HG02759 (cell line): ENCODE results near the gene RXYLT1.
A peak's percentile ranks its signal among the peaks of the same experiment; 100 is the strongest.
"Not testable (repeated sequence)": the region's sequence is repeated elsewhere in the genome, so short reads cannot be mapped to it uniquely, and the experiment has no call there.

Source experiments
- ATAC-seq: cut with Tn5 transposase; IDR thresholded peaks from one replicate; pipeline ENCODE4 v1.9.1; 2021; ENCODE audit warnings: mild to moderate bottlenecking, moderate library complexity; ENCODE audit not compliant: unreplicated experiment

Gene RXYLT1, protein sequence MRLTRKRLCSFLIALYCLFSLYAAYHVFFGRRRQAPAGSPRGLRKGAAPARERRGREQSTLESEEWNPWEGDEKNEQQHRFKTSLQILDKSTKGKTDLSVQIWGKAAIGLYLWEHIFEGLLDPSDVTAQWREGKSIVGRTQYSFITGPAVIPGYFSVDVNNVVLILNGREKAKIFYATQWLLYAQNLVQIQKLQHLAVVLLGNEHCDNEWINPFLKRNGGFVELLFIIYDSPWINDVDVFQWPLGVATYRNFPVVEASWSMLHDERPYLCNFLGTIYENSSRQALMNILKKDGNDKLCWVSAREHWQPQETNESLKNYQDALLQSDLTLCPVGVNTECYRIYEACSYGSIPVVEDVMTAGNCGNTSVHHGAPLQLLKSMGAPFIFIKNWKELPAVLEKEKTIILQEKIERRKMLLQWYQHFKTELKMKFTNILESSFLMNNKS

DNA sequence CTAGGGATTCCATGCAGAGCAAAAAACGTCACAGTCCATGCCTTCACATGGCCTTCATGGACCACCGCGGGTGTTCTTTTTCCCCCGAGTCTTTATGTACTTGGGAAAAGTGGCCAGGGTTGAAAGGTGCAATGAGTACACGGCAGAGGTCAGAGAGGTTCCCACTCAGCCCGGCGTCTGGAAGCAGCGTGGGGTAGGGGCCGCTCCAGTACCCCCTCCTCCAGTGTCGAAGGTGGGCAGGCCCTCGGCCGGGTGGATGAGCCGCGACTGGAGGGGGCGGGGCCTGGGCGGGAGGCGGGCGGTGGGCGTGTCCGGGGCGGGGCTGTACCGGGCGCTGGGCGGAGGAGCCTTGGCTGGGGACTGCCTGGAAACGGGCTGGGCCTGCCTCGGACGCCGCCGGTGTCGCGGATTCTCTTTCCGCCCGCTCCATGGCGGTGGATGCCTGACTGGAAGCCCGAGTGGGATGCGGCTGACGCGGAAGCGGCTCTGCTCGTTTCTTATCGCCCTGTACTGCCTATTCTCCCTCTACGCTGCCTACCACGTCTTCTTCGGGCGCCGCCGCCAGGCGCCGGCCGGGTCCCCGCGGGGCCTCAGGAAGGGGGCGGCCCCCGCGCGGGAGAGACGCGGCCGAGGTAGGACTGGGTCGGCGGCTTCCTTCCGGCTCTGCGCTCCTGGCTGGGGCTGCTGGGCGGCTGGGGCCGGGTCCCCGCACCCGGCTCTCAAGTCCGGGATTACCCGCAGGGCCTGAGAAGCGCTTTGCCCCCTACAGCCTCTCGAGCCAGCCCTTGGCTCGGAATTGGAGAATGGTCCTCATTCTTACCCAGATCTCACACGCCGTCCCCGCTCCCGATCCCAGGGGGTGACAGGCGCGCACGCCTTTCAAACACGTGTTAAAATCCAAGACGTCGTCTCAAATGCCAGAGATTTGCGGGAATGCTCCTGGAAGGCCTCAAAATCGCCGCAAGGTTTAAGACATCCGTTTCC is at the start of gene RXYLT1:
TSS of gene RXYLT1 (plus strand) at position 412 of the 984 bp plus-strand sequence. CDS start at position 464, 52 bp downstream.
- peak; percentile 97 for ATAC-seq

DNA sequence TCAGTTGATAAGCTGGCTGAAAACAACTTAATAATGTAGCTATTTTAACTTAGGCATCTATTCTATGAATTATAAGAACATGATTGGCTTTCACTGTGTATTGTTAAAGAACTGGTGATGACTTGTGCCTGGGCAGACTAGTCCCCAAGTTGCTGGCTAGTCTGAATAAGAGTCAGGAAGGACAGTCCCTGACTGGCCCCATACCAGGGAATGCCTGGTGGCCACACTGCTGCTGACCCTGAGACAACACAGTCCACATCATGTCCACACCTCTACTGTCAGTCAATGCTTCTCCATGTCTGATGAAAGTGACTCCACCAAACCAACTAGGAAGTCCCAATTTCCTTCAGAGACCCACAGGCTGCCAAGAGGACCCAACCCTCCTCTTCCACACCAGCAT is 46.9 kb upstream of the RXYLT1 start:
- not testable (repeated sequence) for ATAC-seq

DNA sequence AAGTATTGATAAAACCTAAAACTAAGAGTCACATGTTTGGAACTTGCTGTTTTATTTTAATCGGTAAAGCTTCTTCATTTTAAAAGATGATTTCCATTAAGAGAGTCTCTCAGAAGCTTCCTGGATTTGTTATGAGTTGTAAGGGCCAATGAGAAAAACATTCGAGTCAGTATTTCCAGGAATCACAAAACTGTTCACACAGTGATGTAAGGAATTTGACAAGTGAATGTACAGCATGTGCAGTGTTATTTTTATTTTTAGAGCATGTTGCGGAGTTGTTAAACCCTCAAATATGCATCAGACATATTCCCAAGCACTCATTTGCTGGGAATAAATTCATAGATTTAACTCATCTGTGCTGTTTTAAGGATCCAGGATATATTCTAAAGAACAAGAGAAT is 46.1 kb upstream of the RXYLT1 start:
- not testable (repeated sequence) for ATAC-seq

DNA sequence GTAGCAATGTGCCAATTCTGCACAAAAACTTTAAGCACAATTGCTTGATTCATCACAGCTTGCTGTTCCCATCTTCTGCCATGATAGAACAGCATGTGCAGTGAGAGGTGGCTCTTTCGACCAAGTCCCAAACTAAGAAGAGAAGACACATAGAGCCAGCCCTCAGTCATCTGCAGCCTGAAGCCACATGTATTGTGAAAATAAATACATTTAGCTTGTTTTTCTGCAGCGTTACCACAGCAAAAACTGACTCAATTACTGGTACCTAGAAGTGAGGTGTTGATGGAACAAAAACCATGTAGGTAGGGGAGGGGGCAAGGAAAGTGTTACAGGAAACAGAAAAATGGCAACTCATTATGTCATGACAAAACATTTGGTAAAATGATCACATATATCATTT is 39.2 kb upstream of the RXYLT1 start:
- ATAC-seq, result not testable (repeated sequence)

DNA sequence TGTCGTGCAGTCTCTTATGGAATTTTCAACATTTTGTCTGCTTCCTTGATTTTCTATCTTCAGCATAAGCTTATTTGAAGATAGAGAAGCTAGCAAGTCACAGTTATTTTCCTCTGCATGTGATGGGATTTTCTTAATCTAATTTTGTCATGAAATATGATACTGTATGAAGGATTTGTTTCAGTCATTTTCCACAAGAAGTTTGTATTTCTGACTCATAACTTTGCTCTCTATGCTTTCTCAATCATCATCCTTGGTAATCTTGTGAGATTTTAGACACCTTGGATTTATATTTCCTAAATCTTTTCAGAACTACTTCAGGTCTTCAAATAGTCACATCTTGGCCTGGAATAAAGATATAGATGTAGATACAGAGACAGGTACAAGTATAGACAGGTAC is 38.3 kb upstream of the RXYLT1 start:
- ATAC-seq, result not testable (repeated sequence)

DNA sequence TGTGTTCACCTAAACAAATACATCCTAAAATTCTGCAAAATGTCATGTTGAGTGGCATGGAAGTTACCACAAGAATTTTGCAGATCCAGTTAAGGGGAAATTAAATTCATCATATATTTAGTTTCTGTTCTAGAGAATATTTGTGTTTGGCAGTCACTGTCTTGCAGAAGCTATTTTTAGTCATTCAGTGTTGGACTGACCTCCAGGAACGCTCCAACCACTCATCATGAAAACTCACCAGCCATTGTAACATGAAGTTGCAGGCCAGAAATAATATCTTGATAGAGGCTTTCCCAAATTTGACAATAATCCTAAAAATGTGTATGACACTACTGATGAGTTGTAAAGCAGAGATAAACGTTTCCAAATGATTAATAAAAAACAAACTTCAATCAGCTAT is 35.6 kb upstream of the RXYLT1 start:
- ATAC-seq, result not testable (repeated sequence)

DNA sequence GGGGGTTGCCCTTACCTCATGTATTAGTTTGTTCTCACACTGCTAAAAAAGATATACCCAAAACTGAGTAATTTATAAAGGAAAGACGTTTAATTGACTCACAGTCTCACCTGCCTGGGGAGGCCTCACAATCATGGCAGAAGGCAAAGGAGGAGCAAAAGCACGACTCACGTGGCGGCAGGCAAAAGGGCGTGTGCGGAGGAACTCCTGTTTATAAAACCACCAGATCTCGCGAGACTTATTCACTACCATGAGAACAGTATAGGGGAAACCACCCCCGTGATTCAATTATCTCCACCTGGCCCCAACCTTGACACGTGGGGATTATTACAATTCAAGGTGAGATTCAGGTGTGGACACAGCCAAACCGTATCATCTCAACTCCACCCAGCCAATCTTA is 33.2 kb upstream of the RXYLT1 start:
- not testable (repeated sequence) for ATAC-seq

DNA sequence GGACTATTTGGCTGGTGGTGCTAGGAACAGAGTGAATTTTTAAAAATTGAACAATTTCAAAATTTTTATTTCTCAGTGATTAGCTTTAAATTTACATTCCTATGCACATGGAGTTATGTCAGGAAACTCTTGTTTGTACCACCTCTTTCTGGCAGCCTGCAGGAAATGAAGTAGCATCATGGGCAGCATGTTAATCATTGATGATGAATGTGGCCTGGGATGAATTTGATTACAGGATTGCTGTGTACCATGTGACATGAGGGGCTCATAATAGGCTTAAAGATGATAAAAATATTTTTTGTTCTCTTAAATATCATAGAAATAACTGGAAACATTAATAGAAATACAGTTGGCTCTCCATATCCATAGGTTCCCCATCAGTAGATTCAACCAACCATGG is 32.6 kb upstream of the RXYLT1 start:
- ATAC-seq, result not testable (repeated sequence)

DNA sequence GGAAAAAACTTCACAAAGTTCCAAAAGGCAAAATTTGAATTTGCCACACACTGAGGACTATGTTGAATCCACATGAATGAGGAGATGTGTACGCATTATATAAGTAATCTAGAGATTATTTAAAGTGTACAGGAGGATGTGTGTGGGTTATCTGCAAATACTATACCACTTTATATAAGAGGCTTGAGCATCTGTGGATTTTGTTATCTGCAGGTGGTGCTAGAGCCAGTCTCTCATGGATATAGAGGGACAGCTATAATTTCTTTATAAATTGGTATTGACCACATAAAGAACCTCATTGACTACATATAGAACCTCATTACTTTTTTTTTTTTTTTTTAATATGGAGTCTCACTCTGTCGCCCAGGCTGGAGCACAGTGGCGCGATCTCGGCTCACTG is 32.2 kb upstream of the RXYLT1 start:
- ATAC-seq, result no peak

DNA sequence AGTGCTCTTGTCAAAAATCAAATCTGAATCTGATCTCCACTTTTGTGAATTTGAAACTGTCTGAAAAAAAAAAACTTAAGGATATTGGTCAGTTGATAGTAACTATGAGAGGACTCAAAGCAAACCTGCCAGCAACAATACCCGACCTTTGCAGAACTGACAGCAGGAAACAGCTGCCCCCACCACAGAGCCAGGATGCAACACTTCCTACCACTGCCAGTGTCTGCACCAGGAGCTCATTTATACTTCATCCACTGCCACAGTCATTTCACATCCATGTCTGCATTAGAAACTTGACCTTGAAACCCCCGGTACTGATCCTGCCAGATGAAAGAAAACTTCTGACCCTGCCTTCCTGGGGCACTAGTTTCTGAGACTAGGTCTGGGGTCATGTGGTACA is 27.4 kb upstream of the RXYLT1 start:
- ATAC-seq, result no peak

DNA sequence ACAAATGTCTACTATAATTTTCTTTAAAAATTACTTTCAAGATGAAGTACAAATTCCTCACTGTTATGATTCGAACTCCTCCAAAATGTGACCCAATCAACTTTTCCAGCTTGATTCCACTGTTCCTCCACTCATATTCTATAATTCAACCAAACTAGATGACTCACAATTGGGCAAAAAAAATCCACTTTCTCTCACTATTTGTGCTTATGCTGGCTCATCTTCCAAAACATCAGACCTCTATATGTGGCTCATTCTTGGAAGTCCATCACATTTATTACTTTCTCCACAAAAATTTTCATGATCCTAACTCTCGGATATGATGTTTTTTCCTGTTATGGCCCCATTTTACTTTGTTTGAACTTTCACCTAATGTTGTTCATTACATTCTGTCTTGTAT is 26.9 kb upstream of the RXYLT1 start:
- ATAC-seq, result no peak

DNA sequence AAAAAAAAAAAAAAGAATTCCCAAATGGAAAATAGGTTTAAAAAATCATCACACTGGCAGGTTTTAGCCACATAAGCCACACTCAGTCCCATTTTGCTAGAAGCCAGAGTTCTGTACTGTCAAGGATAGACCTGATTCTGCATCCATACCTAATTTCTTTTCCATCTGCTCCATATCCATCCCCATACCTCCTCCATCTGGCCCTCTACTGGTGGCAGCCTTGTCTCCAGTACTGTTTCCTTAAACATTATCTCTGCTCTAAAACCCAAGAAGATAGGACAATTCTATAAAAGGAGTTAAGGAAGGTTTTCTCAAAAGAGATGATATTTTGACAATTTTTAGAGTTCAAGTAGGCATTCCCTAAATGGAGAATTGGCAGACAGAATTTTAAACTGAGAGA is 26.0 kb upstream of the RXYLT1 start:
- ATAC-seq, result no peak

DNA sequence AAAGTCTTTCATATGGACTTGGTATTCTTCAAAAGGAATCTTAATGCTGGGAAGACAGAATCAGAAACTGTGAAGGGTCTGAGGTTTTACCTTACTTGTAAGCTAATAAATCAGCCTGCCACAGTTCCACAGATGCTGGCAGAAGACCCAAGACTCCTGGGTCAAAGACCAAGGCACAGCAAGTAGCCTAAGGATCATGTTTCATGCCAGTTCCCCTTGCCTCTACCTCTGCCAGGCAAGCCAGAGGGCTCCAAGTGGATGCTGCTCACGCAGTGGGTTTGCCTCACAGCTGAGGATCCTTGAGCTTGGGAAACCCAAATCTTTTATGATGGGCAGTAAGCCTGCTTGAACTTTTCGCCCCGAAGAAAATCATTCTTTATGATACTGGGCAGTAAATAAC is 15.2 kb upstream of the RXYLT1 start:
- ATAC-seq, result no peak

DNA sequence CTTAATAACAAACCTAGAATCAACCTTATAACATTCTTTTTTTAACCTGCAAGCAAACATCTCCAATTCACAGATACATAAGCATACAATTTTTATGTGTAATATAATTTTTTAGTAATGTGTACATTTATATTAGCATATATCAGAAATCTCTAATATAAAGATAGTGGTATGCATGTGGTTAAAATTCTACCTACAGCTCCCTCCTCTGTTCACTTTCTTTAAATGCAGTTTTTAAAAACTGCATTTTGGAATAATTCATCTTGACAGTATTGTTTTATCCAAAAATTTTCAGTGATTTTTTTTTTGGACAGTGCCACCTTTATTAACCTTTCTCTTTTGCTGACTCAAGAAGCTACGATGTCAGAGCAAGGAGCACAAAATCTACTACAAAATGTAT is 13.2 kb upstream of the RXYLT1 start:
- no peak for ATAC-seq

DNA sequence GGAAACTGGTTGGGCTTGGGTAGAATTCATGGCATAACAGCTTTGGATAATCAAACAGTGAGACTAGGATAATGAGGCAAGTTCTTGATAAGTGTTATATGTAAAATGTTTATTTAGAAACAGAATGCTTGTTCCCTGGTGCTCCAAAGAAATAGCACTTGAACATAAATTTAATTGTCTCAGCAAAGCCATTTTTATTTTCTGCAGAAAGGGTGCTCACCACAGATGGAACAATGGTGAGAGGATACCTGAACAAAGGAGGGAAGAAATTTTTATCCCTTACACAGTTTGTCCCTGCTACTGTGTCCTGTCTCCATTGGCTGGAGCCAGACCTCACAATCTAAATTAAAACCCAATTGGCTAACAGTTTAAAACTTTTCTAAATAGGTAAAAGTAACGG is 9.3 kb upstream of the RXYLT1 start:
- ATAC-seq, result no peak

DNA sequence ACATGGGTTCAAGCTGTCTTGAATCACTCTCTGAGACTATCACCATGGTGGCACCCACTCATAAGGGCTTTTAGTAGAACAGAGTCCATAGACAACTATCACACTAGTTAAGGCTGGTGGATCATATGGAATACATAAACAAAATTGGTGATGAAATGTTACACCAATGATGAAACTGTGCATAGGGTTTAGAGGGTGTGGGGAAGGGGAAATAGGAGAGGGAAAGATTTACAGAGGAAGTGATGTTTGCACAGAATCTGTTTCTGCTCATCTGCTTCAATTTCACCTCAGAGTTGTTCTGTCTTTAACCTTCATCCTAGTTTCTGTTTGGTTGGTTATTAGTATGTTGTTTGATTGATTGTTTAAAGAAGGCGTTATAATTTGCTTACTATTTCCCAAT is 2.4 kb upstream of the RXYLT1 start:
- ATAC-seq, result no peak

DNA sequence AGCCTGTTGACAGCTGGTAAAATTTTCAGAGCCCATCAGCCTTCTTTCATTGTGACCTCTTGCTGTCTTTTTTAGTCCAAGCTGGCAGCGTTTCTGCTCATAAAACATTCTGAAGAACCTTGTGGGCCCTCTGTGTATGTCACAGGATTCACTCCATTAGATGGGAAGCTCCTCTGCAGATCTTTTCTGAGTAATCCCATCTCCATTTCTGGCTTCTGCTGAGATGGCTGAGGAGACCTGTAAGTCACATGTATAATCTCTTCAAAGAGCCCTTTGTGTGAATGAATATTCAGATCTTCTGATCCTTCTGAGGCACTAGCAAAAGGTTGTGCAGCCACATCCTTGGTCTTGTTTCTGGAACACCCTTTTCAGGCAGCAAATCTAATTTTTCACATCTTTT is 2.8 kb downstream of the RXYLT1 start:
- ATAC-seq, result no peak

DNA sequence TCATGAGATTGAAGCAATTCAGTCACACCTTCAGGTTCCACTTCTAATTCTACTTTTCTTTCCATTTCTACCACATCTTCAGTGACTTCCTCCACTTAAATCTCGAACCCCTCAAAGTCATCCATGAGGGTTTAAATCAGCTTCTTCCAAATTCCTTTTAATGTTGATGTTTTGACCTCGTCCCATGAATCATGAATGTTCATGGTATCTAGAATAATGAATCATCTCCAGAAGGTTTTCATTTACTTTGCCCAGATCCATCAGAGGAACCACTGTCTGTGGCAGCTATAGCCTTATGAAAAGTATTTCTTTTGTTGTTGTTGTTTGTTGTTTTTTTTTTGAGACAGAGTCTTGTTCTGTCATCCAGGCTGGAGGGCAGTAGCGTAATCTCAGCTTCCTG is 7.6 kb downstream of the RXYLT1 start:
- no peak for ATAC-seq

DNA sequence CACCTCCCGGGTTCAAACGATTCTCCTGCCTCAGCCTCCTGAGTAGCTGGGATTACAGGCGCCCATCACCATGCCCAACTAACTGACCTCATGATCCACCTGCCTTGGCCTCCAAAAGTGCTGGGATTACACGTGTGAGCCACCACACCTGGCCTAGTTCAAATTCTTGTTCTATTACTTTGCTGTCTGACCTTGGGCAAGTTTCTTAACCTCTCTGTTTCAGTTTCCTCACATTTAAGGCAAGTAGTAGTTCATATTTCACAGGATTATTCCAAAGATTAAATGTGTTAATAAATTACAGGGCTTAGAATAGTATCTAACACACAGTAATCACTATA is 10.9 kb downstream of the RXYLT1 start:
- ATAC-seq, result no peak

DNA sequence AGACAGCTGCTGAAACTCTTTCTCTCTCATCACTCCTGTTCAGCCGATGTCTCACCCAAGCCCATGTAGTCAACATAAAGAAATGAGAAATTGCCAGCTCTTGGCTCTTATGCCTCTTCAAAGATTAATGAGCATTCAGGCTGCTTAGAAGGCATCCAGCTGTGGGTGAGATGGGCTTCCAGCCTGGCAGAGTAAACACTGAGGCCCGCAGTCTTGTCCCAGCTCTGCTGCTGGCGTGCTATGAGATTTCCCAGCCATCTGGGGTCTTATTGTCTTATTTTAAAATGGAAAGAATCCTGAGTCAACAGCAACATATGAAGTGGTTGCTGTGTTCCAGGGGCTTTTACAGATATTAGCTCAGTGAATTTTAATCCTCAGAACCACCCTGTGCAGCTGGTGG is 12.6 kb downstream of the RXYLT1 start:
- no peak for ATAC-seq

DNA sequence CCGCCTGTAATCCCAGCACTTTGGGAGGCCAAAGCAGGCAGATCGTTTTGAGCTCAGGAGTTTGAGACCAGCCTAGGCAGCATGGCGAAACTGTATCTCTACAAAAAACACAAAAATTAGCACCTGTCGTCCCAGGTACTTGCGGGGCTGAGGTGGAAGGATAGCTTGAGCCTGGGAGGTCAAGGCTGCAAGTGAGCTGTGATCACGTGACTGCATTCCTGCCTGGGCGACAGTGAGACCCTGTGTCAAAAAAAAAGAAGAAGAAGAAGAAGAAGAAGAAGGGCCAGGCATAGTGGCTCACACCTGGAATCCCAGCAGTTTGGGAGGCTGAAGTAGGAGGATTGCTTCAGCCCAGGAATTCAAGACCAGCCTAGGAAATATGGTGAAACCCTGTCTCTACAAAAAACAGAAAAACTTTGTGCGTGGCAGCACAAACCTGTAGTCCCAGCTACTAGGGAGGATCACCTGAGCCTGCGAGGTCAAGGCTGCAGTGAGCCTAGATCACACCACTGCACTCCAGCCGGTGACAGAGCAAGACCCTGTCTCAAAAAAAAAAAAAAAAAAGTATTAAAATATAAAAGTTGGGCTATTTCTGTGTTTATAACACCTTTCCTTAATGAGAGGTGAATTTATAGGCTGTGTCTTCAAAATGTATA is 15.5 kb downstream of the RXYLT1 start:
- ATAC-seq, result no peak
